Measurements from ENCODE around the gene HDAC9. TPM values are rescaled to one million over a fixed set of nuclear protein-coding genes. Genes with fewer than 3 reads are reported as not detected.

Gene HDAC9
- total and polyA plus RNA-seq, 2 of the 13 experiments (the other 11 are each of a cell fraction or from before 2014, with no cell fraction given), result 0.05 to 0.07 TPM

DNA sequence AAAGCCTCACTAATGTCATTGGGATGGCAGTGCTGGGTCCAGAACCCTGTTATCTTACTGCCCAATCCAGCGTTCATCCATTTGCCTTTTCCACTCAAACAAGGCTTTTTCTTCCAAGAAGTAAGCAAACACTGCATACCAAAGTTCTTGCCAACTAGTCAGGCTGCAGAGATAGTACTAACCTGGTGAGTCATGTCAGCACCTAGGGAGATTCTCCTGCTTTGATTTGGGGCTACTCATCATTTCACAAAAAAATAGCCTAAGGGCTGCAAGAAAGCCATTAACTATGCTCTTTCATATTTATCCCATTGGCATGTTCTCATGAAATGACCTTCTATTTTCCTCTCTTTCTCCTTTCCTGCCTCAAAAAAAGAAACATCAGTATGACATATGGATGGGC is 479.3 kb downstream of the HDAC9 start:
- H3K4me1 ChIP-seq (ENCODE audit: insufficient read depth, low read length), result no peaks in the 10 kb centered on the region
- TF ChIP-seq WIZ (CRISPR knock-in tag; IDR thresholded peaks at IDR 0.05), result no peak
- no peak for TF ChIP-seq MAFG (CRISPR knock-in tag; IDR thresholded peaks at IDR 0.05)
- TF ChIP-seq, protein P1, sequence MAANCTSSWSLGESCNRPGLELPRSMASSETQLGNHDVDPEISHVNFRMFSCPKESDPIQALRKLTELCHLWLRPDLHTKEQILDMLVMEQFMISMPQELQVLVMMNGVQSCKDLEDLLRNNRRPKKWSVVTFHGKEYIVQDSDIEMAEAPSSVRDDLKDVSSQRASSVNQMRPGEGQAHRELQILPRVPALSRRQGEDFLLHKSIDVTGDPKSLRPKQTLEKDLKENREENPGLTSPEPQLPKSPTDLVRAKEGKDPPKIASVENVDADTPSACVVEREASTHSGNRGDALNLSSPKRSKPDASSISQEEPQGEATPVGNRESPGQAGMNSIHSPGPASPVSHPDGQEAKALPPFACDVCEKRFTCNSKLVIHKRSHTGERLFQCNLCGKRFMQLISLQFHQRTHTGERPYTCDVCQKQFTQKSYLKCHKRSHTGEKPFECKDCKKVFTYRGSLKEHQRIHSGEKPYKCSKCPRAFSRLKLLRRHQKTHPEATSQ (CRISPR knock-in tag; IDR thresholded peaks at IDR 0.05; ENCODE audit: borderline replicate concordance), result no peak
- no peak for TF ChIP-seq RCOR2 (CRISPR knock-in tag; IDR thresholded peaks at IDR 0.05)
- no peak for TF ChIP-seq CHCHD3 (CRISPR knock-in tag; IDR thresholded peaks at IDR 0.05)
- no peak for TF ChIP-seq RFX3 (CRISPR knock-in tag; IDR thresholded peaks at IDR 0.05)
- TF ChIP-seq, protein P2, sequence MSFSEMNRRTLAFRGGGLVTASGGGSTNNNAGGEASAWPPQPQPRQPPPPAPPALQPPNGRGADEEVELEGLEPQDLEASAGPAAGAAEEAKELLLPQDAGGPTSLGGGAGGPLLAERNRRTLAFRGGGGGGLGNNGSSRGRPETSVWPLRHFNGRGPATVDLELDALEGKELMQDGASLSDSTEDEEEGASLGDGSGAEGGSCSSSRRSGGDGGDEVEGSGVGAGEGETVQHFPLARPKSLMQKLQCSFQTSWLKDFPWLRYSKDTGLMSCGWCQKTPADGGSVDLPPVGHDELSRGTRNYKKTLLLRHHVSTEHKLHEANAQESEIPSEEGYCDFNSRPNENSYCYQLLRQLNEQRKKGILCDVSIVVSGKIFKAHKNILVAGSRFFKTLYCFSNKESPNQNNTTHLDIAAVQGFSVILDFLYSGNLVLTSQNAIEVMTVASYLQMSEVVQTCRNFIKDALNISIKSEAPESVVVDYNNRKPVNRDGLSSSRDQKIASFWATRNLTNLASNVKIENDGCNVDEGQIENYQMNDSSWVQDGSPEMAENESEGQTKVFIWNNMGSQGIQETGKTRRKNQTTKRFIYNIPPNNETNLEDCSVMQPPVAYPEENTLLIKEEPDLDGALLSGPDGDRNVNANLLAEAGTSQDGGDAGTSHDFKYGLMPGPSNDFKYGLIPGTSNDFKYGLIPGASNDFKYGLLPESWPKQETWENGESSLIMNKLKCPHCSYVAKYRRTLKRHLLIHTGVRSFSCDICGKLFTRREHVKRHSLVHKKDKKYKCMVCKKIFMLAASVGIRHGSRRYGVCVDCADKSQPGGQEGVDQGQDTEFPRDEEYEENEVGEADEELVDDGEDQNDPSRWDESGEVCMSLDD (CRISPR knock-in tag; IDR thresholded peaks at IDR 0.05; ENCODE audit: borderline replicate concordance), result no peak
- TF ChIP-seq, protein P3, sequence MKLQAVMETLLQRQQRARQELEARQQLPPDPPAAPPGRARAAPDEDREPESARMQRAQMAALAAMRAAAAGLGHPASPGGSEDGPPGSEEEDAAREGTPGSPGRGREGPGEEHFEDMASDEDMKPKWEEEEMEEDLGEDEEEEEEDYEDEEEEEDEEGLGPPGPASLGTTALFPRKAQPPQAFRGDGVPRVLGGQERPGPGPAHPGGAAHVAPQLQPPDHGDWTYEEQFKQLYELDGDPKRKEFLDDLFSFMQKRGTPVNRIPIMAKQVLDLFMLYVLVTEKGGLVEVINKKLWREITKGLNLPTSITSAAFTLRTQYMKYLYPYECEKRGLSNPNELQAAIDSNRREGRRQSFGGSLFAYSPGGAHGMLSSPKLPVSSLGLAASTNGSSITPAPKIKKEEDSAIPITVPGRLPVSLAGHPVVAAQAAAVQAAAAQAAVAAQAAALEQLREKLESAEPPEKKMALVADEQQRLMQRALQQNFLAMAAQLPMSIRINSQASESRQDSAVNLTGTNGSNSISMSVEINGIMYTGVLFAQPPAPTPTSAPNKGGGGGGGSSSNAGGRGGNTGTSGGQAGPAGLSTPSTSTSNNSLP (IDR thresholded peaks at IDR 0.05; ENCODE audit: low read depth, low read length), result no peak
- TF ChIP-seq, protein P4, sequence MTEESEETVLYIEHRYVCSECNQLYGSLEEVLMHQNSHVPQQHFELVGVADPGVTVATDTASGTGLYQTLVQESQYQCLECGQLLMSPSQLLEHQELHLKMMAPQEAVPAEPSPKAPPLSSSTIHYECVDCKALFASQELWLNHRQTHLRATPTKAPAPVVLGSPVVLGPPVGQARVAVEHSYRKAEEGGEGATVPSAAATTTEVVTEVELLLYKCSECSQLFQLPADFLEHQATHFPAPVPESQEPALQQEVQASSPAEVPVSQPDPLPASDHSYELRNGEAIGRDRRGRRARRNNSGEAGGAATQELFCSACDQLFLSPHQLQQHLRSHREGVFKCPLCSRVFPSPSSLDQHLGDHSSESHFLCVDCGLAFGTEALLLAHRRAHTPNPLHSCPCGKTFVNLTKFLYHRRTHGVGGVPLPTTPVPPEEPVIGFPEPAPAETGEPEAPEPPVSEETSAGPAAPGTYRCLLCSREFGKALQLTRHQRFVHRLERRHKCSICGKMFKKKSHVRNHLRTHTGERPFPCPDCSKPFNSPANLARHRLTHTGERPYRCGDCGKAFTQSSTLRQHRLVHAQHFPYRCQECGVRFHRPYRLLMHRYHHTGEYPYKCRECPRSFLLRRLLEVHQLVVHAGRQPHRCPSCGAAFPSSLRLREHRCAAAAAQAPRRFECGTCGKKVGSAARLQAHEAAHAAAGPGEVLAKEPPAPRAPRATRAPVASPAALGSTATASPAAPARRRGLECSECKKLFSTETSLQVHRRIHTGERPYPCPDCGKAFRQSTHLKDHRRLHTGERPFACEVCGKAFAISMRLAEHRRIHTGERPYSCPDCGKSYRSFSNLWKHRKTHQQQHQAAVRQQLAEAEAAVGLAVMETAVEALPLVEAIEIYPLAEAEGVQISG (CRISPR knock-in tag; IDR thresholded peaks at IDR 0.05), result no peak
- TF ChIP-seq HES4 (CRISPR knock-in tag; IDR thresholded peaks at IDR 0.05; ENCODE audit: borderline replicate concordance), result no peak
- TF ChIP-seq, protein P5, sequence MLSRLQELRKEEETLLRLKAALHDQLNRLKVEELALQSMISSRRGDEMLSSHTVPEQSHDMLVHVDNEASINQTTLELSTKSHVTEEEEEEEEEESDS (CRISPR knock-in tag; IDR thresholded peaks at IDR 0.05; ENCODE audit: borderline replicate concordance), result no peak
- TF ChIP-seq ATAD3A (CRISPR knock-in tag; IDR thresholded peaks at IDR 0.05), result no peak
- TF ChIP-seq SKI (IDR thresholded peaks at IDR 0.05; ENCODE audit: partially characterized antibody), result no peak
- no peak for TF ChIP-seq ZNF776 (CRISPR knock-in tag; IDR thresholded peaks at IDR 0.05)
- TF ChIP-seq NFYB (CRISPR knock-in tag; IDR thresholded peaks at IDR 0.05), result no peak
- peaks cover 91% of the 10 kb centered on the region for H3K9me3 ChIP-seq (ENCODE audit: low read length)
- no peaks in the 10 kb centered on the region for H4K20me1 ChIP-seq (ENCODE audit: insufficient read depth, low read length)
- H3K36me3 ChIP-seq (replicated peaks in 1 of 2; ENCODE audit: control insufficient read depth in 1 of 2, insufficient read depth in 2 of 2, low read length in 2 of 2), result no peaks in the 10 kb centered on the region
- POLR2A ChIA-PET, result no interaction called here
- H3K79me2 ChIP-seq (ENCODE audit: insufficient read depth, low read length), result no peaks in the 10 kb centered on the region
- no peaks in the 10 kb centered on the region for H3K27me3 ChIP-seq (ENCODE audit: control insufficient read depth in 1 of 2, insufficient read depth in 2 of 2, low read length in 2 of 2)
- FAIRE-seq, result no peak
- in situ Hi-C loops (cut with HindIII; ENCODE audit: extremely low pct_ligation_motif_present, low pct_unique_long_range_greater_than_20kb), result no loop called here
- CTCF ChIA-PET (ENCODE audit: low intra/inter-chr PET ratio, low total read pairs), result no interaction called here
- BruUV-seq (replicated peaks), result no TSS peak
- intact Hi-C loops (cut with micrococcal nuclease; ENCODE audit: unreplicated experiment), result no loop called here
- H3K9ac ChIP-seq (ENCODE audit: insufficient read depth, low read depth, low read length), result no peak overlapping the region
- 0% methylated on average over 1 of the region's 1 CpG for WGBS (ENCODE audit: low lambda C conversion rate)
- DNase-seq (ENCODE audit: low spot score), result no peak
- no peak overlapping the region for H3K4me2 ChIP-seq (ENCODE audit: low read depth, low read length)
- no peak for ATAC-seq
- no peak overlapping the region for H2AFZ ChIP-seq (ENCODE audit: low read length)
- H3K4me3 ChIP-seq (replicated peaks in 1 of 3; ENCODE audit: insufficient read depth in 1 of 3, low read depth in 2 of 3, low read length in 3 of 3), result no peak overlapping the region
- H3K27ac ChIP-seq (ENCODE audit: extremely low read length, insufficient read depth, low read length), result no peak overlapping the region
